MM.1S (cell line): ENCODE results near the gene LRRC8E.

Experiments
- CTCF ChIP-seq: fragments of 300-600 bp; sonication (generic); IDR thresholded peaks from 2 replicates; pipeline ENCODE4 v1.5.1; 2016; ENCODE audit warnings: antibody characterized with exemption, low read length, mixed read lengths
- EZH2 ChIP-seq: fragments of 300-600 bp; sonication (generic); optimal IDR thresholded peaks from 2 replicates; pipeline ENCODE3; 2017; ENCODE audit warnings: low read depth, mild to moderate bottlenecking, antibody characterized with exemption, low read length, mixed read lengths
- EZH2phosphoT487 ChIP-seq: fragments of 300-600 bp; sonication (generic); IDR thresholded peaks from 2 replicates; pipeline ENCODE4 v1.6.1; 2018; ENCODE audit warnings: antibody characterized with exemption, low read length

- TF ChIP-seq CTCF (no peak), EZH2 (no peak), EZH2phosphoT487 (no peak)
Observed at GRCh38 chr19:7869910-7870511, 18.3 kb upstream of the LRRC8E start.
